UCSD-AML1 (cell line): ENCODE results near the gene ZNF423.

Experiments
- DNase-seq: peaks from one replicate; lab custom pipeline; 2025; ENCODE audit not compliant: unreplicated experiment; lab: John Stamatoyannopoulos, UW

The ZNF423 gene

GRCh38 chr16:49502136-49502881, 353.6 kb downstream of the ZNF423 start:
- DNase-seq: no peak

- DNase-seq: no peak
Observed at GRCh38 chr16:49499869-49500610, 355.9 kb downstream of the ZNF423 start.

GRCh38 chr16:49499414-49499785, 356.5 kb downstream of the ZNF423 start:
- no peak for DNase-seq

- DNase-seq: no peak
Observed at GRCh38 chr16:49498666-49499413, 357.1 kb downstream of the ZNF423 start.

- DNase-seq: no peak
Observed at GRCh38 chr16:49498264-49498663, 357.6 kb downstream of the ZNF423 start.

- DNase-seq: no peak
Observed at GRCh38 chr16:49497466-49497865, 358.4 kb downstream of the ZNF423 start.

GRCh38 chr16:49496656-49497055, 359.3 kb downstream of the ZNF423 start:
- DNase-seq: no peak

- DNase-seq: no peak
Observed at GRCh38 chr16:49495596-49496355, 360.1 kb downstream of the ZNF423 start.

- DNase-seq: no peak
Observed at GRCh38 chr16:49494891-49495566, 360.9 kb downstream of the ZNF423 start.

GRCh38 chr16:49494474-49494873, 361.4 kb downstream of the ZNF423 start:
- no peak for DNase-seq

GRCh38 chr16:49493836-49494235, 362.1 kb downstream of the ZNF423 start:
- DNase-seq: no peak

- DNase-seq: no peak
Observed at GRCh38 chr16:49492896-49493626, 362.9 kb downstream of the ZNF423 start.

GRCh38 chr16:49491771-49492761, 363.8 kb downstream of the ZNF423 start:
- no peak for DNase-seq

- DNase-seq: no peak
Observed at GRCh38 chr16:49491106-49491670, 364.7 kb downstream of the ZNF423 start.

- DNase-seq: no peak
Observed at GRCh38 chr16:49490321-49490705, 365.6 kb downstream of the ZNF423 start.

GRCh38 chr16:49489686-49490320, 366.1 kb downstream of the ZNF423 start:
- no peak for DNase-seq

- DNase-seq: no peak
Observed at GRCh38 chr16:49488740-49489525, 367.0 kb downstream of the ZNF423 start.
